Stimulated activated CD8-positive, alpha-beta memory T cell treated with anti-CD3 and anti-CD28 coated beads, Interleukin-15, amount 100 ng/mL, for 4 hours (primary cell): Measurements from ENCODE around the gene DLX5.

Experiments used
- DNase-seq, 2 donors: peaks; one replicate each; pipeline ENCODE4 v3.0.0-alpha.2; 2020; ENCODE audit warnings: low read depth in 2 of 2

The DLX5 gene

GRCh38 chr7:96991546-96992191 is 33.0 kb downstream of the DLX5 start:
- no peak for DNase-seq

GRCh38 chr7:96989859-96990317 is 34.7 kb downstream of the DLX5 start:
- DNase-seq: no peak

GRCh38 chr7:96989241-96989858 is 35.3 kb downstream of the DLX5 start:
- DNase-seq: no peak

GRCh38 chr7:96987719-96988118 is 36.9 kb downstream of the DLX5 start:
- DNase-seq: no peak

GRCh38 chr7:96986901-96987300 is 37.7 kb downstream of the DLX5 start:
- DNase-seq: no peak

GRCh38 chr7:96985992-96986391 is 38.6 kb downstream of the DLX5 start:
- DNase-seq: no peak

- DNase-seq: no peak
These were observed 42.0 kb downstream of the DLX5 start for GRCh38 chr7:96982586-96982985.

GRCh38 chr7:96979551-96980276 is 44.9 kb downstream of the DLX5 start:
- DNase-seq: no peak

GRCh38 chr7:96977445-96977844 is 47.2 kb downstream of the DLX5 start:
- no peak for DNase-seq

GRCh38 chr7:96976106-96976505 is 48.5 kb downstream of the DLX5 start:
- no peak for DNase-seq

GRCh38 chr7:96973986-96974385 is 50.6 kb downstream of the DLX5 start:
- no peak for DNase-seq

- no peak for DNase-seq
These were observed 53.9 kb downstream of the DLX5 start for GRCh38 chr7:96970739-96971138.
